Measurements from ENCODE around the gene RHBDD2.
"Not testable (repeated sequence)": the region's sequence is repeated elsewhere in the genome, so short reads cannot be mapped to it uniquely, and the experiment has no call there.

The RHBDD2 gene

DNA sequence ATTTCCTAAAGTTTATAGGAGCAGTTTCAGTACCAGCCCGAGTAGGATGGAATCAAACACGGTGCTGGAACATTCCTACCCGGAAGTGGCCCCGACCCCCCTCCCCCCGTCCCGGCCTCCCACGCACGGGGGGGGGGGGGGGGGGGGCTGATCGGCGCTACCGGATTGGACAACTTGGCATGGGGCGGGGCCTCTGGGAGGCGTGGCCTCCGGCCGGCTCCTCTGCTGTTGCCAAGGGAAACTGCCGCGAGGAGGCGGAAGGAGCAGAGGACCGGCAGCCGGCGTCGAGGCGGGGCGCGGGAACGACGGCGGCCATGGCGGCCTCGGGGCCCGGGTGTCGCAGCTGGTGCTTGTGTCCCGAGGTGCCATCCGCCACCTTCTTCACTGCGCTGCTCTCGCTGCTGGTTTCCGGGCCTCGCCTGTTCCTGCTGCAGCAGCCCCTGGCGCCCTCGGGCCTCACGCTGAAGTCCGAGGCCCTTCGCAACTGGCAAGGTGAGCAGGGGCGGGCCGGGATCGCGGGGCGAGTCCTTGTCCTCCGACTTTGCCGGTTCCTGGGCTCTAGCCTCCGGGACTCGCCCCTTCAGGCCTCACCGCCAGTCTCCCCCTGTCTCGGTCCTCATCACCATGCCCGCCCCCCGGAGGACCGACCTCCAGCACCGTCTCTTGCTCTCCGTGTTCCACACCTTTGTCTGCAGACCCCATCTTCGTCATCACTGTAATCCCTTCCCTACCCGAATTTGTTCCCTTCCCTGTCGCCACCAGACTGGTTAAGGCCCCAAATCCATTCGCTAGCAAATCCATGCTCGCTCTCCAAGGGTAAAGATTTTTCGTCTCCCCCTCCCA is at the start of gene RHBDD2:
RHBDD2 (plus strand) TSS at position 266 of the 843 bp plus-strand sequence; CDS start at position 315, 49 bp downstream.
- peak; percentile 71 for DNase-seq (ENCODE audit: extremely low read depth, low read depth)
- TF ChIP-seq, protein P1, sequence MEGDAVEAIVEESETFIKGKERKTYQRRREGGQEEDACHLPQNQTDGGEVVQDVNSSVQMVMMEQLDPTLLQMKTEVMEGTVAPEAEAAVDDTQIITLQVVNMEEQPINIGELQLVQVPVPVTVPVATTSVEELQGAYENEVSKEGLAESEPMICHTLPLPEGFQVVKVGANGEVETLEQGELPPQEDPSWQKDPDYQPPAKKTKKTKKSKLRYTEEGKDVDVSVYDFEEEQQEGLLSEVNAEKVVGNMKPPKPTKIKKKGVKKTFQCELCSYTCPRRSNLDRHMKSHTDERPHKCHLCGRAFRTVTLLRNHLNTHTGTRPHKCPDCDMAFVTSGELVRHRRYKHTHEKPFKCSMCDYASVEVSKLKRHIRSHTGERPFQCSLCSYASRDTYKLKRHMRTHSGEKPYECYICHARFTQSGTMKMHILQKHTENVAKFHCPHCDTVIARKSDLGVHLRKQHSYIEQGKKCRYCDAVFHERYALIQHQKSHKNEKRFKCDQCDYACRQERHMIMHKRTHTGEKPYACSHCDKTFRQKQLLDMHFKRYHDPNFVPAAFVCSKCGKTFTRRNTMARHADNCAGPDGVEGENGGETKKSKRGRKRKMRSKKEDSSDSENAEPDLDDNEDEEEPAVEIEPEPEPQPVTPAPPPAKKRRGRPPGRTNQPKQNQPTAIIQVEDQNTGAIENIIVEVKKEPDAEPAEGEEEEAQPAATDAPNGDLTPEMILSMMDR (IDR thresholded peaks at IDR 0.05; ENCODE audit: low read depth, low read length, missing control alignments) = no peak
- peak within 1 kb of the TSS; percentile 87 for H3K4me3 ChIP-seq (replicated peaks; ENCODE audit: low read depth, low read length)

DNA sequence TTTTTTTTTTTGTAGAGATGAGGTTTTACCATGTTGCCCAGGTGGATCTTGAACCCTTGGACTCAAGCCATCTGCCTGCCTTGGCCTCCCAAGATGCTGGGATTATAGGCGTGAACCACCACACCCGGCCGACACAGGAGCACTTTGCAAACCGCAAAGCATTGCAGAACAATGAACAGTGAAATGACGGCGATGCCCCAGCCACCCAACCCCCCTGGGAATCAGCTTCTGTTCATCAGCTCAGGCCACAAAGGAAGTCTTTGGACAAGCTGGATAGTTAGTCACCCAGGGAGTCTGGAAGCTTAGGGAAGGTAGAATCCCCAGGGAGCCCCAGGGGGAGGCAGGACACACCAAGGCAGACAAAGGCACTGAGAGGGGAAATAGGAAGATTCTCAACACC is 49.2 kb upstream of the RHBDD2 start:
- peak; percentile 22 for DNase-seq (ENCODE audit: extremely low read depth, low read depth)
- not testable (repeated sequence) for H3K4me3 ChIP-seq (replicated peaks; ENCODE audit: low read depth, low read length)

DNA sequence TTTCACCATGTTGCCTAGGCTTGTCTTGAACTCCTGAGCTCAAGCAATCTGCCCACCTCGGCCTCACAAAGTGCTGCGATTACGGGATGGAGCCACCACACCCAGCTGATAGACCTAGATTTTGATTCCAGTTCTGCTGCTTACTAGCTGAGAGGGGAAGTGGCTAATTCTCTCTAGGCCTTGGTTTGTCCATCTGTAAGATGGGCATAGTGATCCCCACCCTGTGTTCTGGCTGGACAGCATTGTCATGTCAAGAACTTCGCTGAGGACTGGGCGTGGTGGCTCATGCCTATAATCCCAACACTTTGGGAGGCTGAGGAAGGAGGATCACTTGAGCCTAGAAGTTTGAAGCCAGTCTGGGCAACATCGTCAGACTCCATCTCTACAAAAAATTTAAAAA is 47.9 kb upstream of the RHBDD2 start:
- TF ChIP-seq, protein P1 (IDR thresholded peaks at IDR 0.05; ENCODE audit: low read depth, low read length, missing control alignments) = no peak
- H3K4me3 ChIP-seq (replicated peaks; ENCODE audit: low read depth, low read length) = no peak overlapping the region
- DNase-seq (ENCODE audit: extremely low read depth, low read depth) = no peak

DNA sequence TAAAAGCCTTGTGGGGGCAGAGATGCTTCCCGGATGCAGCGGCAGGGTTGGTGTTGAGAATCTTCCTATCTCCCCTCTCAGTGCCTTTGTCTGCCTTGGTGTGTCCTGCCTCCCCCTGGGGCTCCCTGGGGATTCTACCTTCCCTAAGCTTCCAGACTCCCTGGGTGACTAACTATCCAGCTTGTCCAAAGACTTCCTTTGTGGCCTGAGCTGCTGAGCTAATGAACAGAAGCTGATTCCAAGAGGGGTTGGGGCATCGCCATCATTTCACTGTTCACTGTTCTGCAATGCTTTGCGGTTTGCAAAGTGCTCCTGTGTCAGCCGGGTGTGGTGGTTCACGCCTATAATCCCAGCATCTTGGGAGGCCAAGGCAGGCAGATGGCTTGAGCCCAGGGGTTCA is 45.2 kb upstream of the RHBDD2 start:
- H3K4me3 ChIP-seq (replicated peaks; ENCODE audit: low read depth, low read length); DNase-seq (ENCODE audit: extremely low read depth, low read depth): not testable (repeated sequence)

DNA sequence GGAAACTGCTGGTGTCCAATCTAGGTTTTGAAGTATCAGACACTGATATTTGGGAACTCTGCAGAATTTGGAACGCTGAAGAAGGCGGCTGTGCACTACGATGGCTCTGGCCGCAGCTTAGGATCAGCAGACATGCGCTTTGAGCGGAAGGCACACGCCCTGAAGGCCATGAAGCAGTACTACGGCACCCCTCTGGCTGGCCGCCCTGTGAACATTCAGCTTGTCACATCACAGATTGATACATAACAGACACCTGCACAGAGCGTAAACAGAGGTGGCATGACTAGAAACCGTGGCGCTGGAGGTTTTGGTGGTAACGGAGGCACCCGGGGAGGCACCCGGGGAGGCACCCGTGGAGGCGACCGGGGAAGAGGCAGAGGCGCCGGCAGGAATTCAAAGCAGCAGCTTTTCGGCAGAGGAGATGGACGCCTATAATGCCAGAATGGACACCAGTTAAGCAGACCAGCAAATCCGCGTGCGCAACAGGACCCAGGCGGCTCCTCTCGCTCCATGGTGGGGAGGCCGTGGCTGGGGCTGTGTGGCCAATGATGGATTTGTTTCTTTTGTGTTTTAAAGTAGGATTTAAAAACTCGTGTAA is 43.0 kb upstream of the RHBDD2 start:
- TF ChIP-seq, protein P1 (IDR thresholded peaks at IDR 0.05; ENCODE audit: low read depth, low read length, missing control alignments) = no peak
- no peak overlapping the region for H3K4me3 ChIP-seq (replicated peaks; ENCODE audit: low read depth, low read length)
- DNase-seq (ENCODE audit: extremely low read depth, low read depth) = no peak

DNA sequence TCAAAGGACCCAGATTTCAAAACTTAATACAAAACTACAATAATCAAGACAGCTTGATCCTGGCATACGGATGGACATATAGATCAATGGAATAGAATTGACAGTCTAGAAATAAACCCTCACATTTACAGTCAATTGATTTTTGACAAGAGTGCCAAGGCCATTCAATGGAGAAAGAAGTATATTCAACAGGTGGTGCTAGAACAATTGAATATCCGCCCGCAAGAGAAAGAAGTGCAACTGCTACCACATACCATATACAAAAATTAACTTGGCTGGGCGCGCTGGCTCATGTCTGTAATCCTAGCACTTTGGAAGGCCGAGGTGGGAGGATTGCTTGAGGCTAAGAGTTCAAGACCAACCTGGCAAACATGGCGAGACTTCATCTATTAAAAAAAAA is 42.0 kb upstream of the RHBDD2 start:
- no peak for DNase-seq (ENCODE audit: extremely low read depth, low read depth)
- H3K4me3 ChIP-seq (replicated peaks; ENCODE audit: low read depth, low read length) = no peak overlapping the region
- TF ChIP-seq, protein P1 (IDR thresholded peaks at IDR 0.05; ENCODE audit: low read depth, low read length, missing control alignments) = no peak

DNA sequence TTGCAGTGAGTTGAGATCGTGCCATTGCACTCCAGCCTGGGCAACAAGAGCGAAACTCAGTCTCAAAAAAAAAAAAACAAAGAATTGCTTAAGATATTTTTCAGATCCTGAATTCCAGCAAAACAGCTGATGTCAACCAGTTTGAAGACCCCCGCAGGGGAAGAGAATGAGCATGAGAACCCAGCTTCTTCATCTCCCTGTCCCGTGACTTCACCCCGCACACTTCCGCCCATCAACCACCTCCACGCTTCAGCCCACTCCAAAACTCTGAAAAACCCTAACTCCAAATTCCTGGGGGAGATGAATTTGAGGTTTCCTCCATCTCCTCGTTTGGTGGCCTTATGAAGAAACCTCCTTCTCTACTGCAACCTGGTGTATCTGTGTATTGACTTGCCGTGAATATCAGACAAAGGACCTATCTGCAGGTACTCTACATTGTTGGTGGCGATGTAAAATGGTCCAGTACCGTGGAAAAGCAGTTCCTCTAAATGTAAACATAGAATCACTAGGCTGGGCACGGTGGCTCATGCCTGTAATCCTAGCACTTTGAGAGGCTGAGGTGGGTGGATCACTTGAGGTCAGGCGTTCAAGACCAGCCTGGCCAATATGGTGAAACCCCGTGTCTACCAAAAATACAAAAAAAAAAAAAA is 40.4 kb upstream of the RHBDD2 start:
- not testable (repeated sequence) for H3K4me3 ChIP-seq (replicated peaks; ENCODE audit: low read depth, low read length); DNase-seq (ENCODE audit: extremely low read depth, low read depth)

DNA sequence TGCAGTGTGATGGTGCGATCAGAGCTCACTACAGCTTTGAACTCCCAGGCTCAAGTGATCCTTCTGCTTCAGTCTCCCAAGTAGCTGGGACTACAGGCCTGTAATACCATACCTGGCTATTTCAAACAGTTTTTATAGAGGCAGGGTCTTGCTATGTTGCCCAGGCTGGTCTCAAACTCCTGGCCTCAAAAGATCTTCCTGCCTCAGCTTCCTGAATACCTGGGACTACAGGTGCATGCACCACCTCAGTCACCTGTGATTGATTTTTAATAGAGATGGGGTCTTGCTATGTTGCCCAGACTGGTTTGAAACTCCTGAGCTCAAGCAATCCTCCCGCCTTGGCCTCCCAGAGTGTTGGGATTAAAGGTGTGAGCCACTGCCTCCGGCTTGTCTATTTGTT is 38.8 kb upstream of the RHBDD2 start:
- TF ChIP-seq, protein P1 (IDR thresholded peaks at IDR 0.05; ENCODE audit: low read depth, low read length, missing control alignments) = no peak
- no peak for DNase-seq (ENCODE audit: extremely low read depth, low read depth)
- no peak overlapping the region for H3K4me3 ChIP-seq (replicated peaks; ENCODE audit: low read depth, low read length)
